PC-9 (cell line): ENCODE results near the gene CABS1.

ENCODE experiments used
- EZH2 ChIP-seq: fragments of 200-600 bp; sonication (generic); IDR thresholded peaks from 2 replicates; pipeline ENCODE4 v1.8.0; 2017; ENCODE audit warnings: antibody characterized with exemption, low read depth
- TF ChIP-seq, protein P1 (sequence below): fragments of 200-600 bp; sonication (generic); conservative IDR thresholded peaks from 2 replicates; pipeline ENCODE4 v1.6.1; 2017; ENCODE audit warnings: mixed run types, antibody characterized with exemption, mild to moderate bottlenecking, moderate library complexity

DNA sequence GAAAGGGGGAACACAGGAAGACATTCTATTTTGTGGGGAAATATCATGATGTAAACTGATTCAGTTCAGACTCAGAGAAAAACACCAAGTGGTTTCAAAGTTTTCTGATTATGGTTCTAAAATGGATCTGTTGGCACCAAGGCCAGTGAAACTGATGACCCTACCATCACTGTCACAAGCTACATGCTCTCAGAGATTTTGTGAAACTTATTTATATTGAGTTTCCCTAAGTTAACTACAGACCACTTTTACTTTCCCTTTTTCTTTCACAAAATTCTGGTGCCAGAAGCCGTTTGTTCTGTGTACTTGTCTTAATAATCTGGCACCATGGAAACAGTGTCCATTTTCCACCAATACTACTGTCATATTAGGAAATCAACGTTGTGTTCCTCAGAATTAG lies 43.4 kb upstream of the CABS1 start:
- TF ChIP-seq, protein P1, sequence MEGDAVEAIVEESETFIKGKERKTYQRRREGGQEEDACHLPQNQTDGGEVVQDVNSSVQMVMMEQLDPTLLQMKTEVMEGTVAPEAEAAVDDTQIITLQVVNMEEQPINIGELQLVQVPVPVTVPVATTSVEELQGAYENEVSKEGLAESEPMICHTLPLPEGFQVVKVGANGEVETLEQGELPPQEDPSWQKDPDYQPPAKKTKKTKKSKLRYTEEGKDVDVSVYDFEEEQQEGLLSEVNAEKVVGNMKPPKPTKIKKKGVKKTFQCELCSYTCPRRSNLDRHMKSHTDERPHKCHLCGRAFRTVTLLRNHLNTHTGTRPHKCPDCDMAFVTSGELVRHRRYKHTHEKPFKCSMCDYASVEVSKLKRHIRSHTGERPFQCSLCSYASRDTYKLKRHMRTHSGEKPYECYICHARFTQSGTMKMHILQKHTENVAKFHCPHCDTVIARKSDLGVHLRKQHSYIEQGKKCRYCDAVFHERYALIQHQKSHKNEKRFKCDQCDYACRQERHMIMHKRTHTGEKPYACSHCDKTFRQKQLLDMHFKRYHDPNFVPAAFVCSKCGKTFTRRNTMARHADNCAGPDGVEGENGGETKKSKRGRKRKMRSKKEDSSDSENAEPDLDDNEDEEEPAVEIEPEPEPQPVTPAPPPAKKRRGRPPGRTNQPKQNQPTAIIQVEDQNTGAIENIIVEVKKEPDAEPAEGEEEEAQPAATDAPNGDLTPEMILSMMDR = no peak
- no peak for TF ChIP-seq EZH2
